Stimulated activated naive B cell treated with anti-CD40 and anti-IgM and Interleukin-4, amounts not matched to agents 10 μg/mL and 1 μg/mL and 100 μg/mL, for 72 hours (primary cell): Measurements from ENCODE around the gene NR2F2.

Experiments used
- ATAC-seq, 2 donors: fragments of 150-1000 bp; cut with Tn5 transposase; replicated peaks; 2 replicates each; pipeline ENCODE4 v1.10.0; 2021; ENCODE audit warnings: moderate library complexity in 1 of 2
- DNase-seq: peaks from one replicate; pipeline ENCODE4 v3.0.0; 2021
- H3K27ac Mint-ChIP-seq: one replicate; pipeline ENCODE4 v1.8.0; 2022; ENCODE audit warnings: mild to moderate bottlenecking, mixed read lengths
- H3K27me3 Mint-ChIP-seq, 2 donors: one replicate each; pipeline ENCODE4 v1.8.0; 2022; ENCODE audit warnings: mixed read lengths in 2 of 2
- H3K36me3 Mint-ChIP-seq, 2 donors: one replicate each; pipeline ENCODE4 v1.8.0; 2022; ENCODE audit warnings: mixed read lengths in 2 of 2, mild to moderate bottlenecking in 1 of 2
- H3K4me1 Mint-ChIP-seq, 2 donors: one replicate each; pipeline ENCODE4 v1.8.0; 2022; ENCODE audit warnings: mixed read lengths in 2 of 2, mild to moderate bottlenecking in 1 of 2
- H3K4me3 Mint-ChIP-seq, 2 donors: one replicate each; pipeline ENCODE4 v1.8.0; 2022; ENCODE audit warnings: mild to moderate bottlenecking in 2 of 2, mixed read lengths in 2 of 2, moderate library complexity in 1 of 2
- H3K9me3 Mint-ChIP-seq, 2 donors: one replicate each; pipeline ENCODE4 v1.8.0; 2022; ENCODE audit warnings: mixed read lengths in 2 of 2, mild to moderate bottlenecking in 1 of 2

Gene NR2F2

GRCh38 chr15:96309143-96309660, 21.3 kb upstream of the NR2F2 start:
- no peak overlapping the region for H3K27ac Mint-ChIP-seq
- no peak overlapping the region for H3K4me3 Mint-ChIP-seq
- no peaks in the 10 kb centered on the region for H3K27me3 Mint-ChIP-seq
- no peaks in the 10 kb centered on the region for H3K9me3 Mint-ChIP-seq
- no peaks in the 10 kb centered on the region for H3K4me1 Mint-ChIP-seq
- no peaks in the 10 kb centered on the region for H3K36me3 Mint-ChIP-seq
- ATAC-seq (no peak), DNase-seq (no peak)

GRCh38 chr15:96311256-96311955, 19.1 kb upstream of the NR2F2 start:
- Mint-ChIP-seq H3K27ac (no peak overlapping the region), H3K9me3 (no peaks in the 10 kb centered on the region), H3K36me3 (no peaks in the 10 kb centered on the region), H3K4me1 (no peaks in the 10 kb centered on the region), H3K27me3 (peaks cover 0 to 7% of the 10 kb centered on the region in 2 donors), H3K4me3 (no peak overlapping the region)
- ATAC-seq = no peak
- DNase-seq = no peak

GRCh38 chr15:96311956-96312294, 18.6 kb upstream of the NR2F2 start:
- no peaks in the 10 kb centered on the region for H3K36me3 Mint-ChIP-seq
- H3K4me3 Mint-ChIP-seq = no peak overlapping the region
- no peak for DNase-seq
- H3K27me3 Mint-ChIP-seq = peaks cover 3 to 7% of the 10 kb centered on the region in 2 donors
- no peak for ATAC-seq
- no peak overlapping the region for H3K27ac Mint-ChIP-seq
- no peaks in the 10 kb centered on the region for H3K9me3 Mint-ChIP-seq
- H3K4me1 Mint-ChIP-seq = no peaks in the 10 kb centered on the region

- Mint-ChIP-seq H3K4me1 (no peaks in the 10 kb centered on the region), H3K4me3 (no peak overlapping the region), H3K36me3 (no peaks in the 10 kb centered on the region), H3K9me3 (no peaks in the 10 kb centered on the region), H3K27ac (no peak overlapping the region), H3K27me3 (peaks cover 7 to 10% of the 10 kb centered on the region in 2 donors)
- DNase-seq (no peak), ATAC-seq (no peak)
Measured at GRCh38 chr15:96312641-96313335, 17.7 kb upstream of the NR2F2 start.

GRCh38 chr15:96314518-96314917, 16.0 kb upstream of the NR2F2 start:
- Mint-ChIP-seq H3K27ac (no peak overlapping the region), H3K4me3 (no peak overlapping the region)

GRCh38 chr15:96314963-96315362, 15.5 kb upstream of the NR2F2 start:
- Mint-ChIP-seq H3K36me3 (no peaks in the 10 kb centered on the region), H3K4me1 (no peaks in the 10 kb centered on the region), H3K9me3 (no peaks in the 10 kb centered on the region), H3K4me3 (no peak overlapping the region), H3K27me3 (peaks cover 11 to 19% of the 10 kb centered on the region in 2 donors), H3K27ac (no peak overlapping the region)
- no peak for DNase-seq
- no peak for ATAC-seq

More at GRCh38 chr15:96314518-96314917, 16.0 kb upstream of the NR2F2 start:
- H3K27me3 Mint-ChIP-seq = peaks cover 10 to 14% of the 10 kb centered on the region in 2 donors
- DNase-seq (no peak), ATAC-seq (no peak)
- H3K9me3 Mint-ChIP-seq = no peaks in the 10 kb centered on the region
- H3K36me3 Mint-ChIP-seq = no peaks in the 10 kb centered on the region
- H3K4me1 Mint-ChIP-seq = no peaks in the 10 kb centered on the region

GRCh38 chr15:96316953-96317629, 13.4 kb upstream of the NR2F2 start:
- Mint-ChIP-seq H3K4me1 (no peaks in the 10 kb centered on the region), H3K4me3 (no peak overlapping the region), H3K27ac (no peak overlapping the region), H3K27me3 (peaks cover 15 to 40% of the 10 kb centered on the region in 2 donors), H3K9me3 (no peaks in the 10 kb centered on the region), H3K36me3 (no peaks in the 10 kb centered on the region)
- ATAC-seq (no peak), DNase-seq (no peak)

- Mint-ChIP-seq H3K4me1 (peaks cover 4 to 5% of the 10 kb centered on the region in 2 donors), H3K9me3 (no peaks in the 10 kb centered on the region), H3K36me3 (peaks cover 0 to 2% of the 10 kb centered on the region in 2 donors), H3K4me3 (no peak overlapping the region), H3K27me3 (peaks cover 43 to 68% of the 10 kb centered on the region in 2 donors), H3K27ac (no peak overlapping the region)
- no peak for DNase-seq
- no peak for ATAC-seq
Measured at GRCh38 chr15:96320107-96320506, 10.4 kb upstream of the NR2F2 start.

GRCh38 chr15:96320703-96321638, 9.5 kb upstream of the NR2F2 start:
- ATAC-seq (no peak), DNase-seq (no peak)
- H3K27me3 Mint-ChIP-seq = peaks cover 46 to 77% of the 10 kb centered on the region in 2 donors
- peaks cover 0 to 2% of the 10 kb centered on the region in 2 donors for H3K36me3 Mint-ChIP-seq
- H3K4me1 Mint-ChIP-seq = peaks cover 4 to 5% of the 10 kb centered on the region in 2 donors
- H3K27ac Mint-ChIP-seq = no peak overlapping the region
- H3K4me3 Mint-ChIP-seq = no peak overlapping the region
- no peaks in the 10 kb centered on the region for H3K9me3 Mint-ChIP-seq

GRCh38 chr15:96321639-96322535, 8.6 kb upstream of the NR2F2 start:
- peak overlapping the region; percentile 16 for H3K27ac Mint-ChIP-seq
- no peak overlapping the region for H3K4me3 Mint-ChIP-seq
- peaks cover 54 to 83% of the 10 kb centered on the region in 2 donors for H3K27me3 Mint-ChIP-seq
- ATAC-seq (no peak), DNase-seq (no peak)
- H3K9me3 Mint-ChIP-seq = no peaks in the 10 kb centered on the region
- peaks cover 0 to 2% of the 10 kb centered on the region in 2 donors for H3K36me3 Mint-ChIP-seq
- peaks cover 5 to 7% of the 10 kb centered on the region in 2 donors for H3K4me1 Mint-ChIP-seq

GRCh38 chr15:96322536-96323318, 7.8 kb upstream of the NR2F2 start:
- peaks cover 5 to 7% of the 10 kb centered on the region in 2 donors for H3K4me1 Mint-ChIP-seq
- peak overlapping the region; percentile 44 for H3K4me3 Mint-ChIP-seq
- DNase-seq (no peak), ATAC-seq (no peak)
- H3K27ac Mint-ChIP-seq = peak overlapping the region; percentile 81
- peaks cover 0 to 2% of the 10 kb centered on the region in 2 donors for H3K36me3 Mint-ChIP-seq
- peaks cover 56 to 84% of the 10 kb centered on the region in 2 donors for H3K27me3 Mint-ChIP-seq
- no peaks in the 10 kb centered on the region for H3K9me3 Mint-ChIP-seq

GRCh38 chr15:96323319-96324145, 7.0 kb upstream of the NR2F2 start:
- Mint-ChIP-seq H3K9me3 (no peaks in the 10 kb centered on the region), H3K27ac (peak overlapping the region; percentile 25), H3K4me3 (peak overlapping the region in 1 of 2 donors; percentile 44), H3K36me3 (peaks cover 0 to 2% of the 10 kb centered on the region in 2 donors), H3K4me1 (peaks cover 5 to 7% of the 10 kb centered on the region in 2 donors), H3K27me3 (peaks cover 63 to 92% of the 10 kb centered on the region in 2 donors)
- ATAC-seq (no peak), DNase-seq (no peak)
